Stimulated activated CD8-positive, alpha-beta memory T cell treated with anti-CD3 and anti-CD28 coated beads, Interleukin-2, amount 100 ng/mL, for 1 hour (primary cell): ENCODE data around the gene CELSR2.

Experiments
- DNase-seq, 2 donors: peaks; one replicate each; pipeline ENCODE4 v3.0.0-alpha.2; 2020; ENCODE audit warnings: low read depth in 2 of 2

The CELSR2 gene

GRCh38 chr1:109231066-109231465, 18.3 kb upstream of the CELSR2 start:
- DNase-seq: no peak

GRCh38 chr1:109235137-109235536, 14.2 kb upstream of the CELSR2 start:
- DNase-seq: no peak

GRCh38 chr1:109237512-109237911, 11.8 kb upstream of the CELSR2 start:
- DNase-seq: no peak

- no peak for DNase-seq
Observed at GRCh38 chr1:109238382-109238781, 11.0 kb upstream of the CELSR2 start.

- DNase-seq: no peak
Observed at GRCh38 chr1:109239047-109239408, 10.3 kb upstream of the CELSR2 start.

- no peak for DNase-seq
Observed at GRCh38 chr1:109239409-109240068, 9.8 kb upstream of the CELSR2 start.

- no peak for DNase-seq
Observed at GRCh38 chr1:109240158-109241152, 8.9 kb upstream of the CELSR2 start.

GRCh38 chr1:109241344-109241743, 8.0 kb upstream of the CELSR2 start:
- no peak for DNase-seq

- DNase-seq: no peak
Observed at GRCh38 chr1:109241841-109242345, 7.4 kb upstream of the CELSR2 start.

- DNase-seq: no peak
Observed at GRCh38 chr1:109242387-109242786, 7.0 kb upstream of the CELSR2 start.

GRCh38 chr1:109243221-109243620, 6.1 kb upstream of the CELSR2 start:
- DNase-seq: no peak

- no peak for DNase-seq
Observed at GRCh38 chr1:109243860-109244552, 5.3 kb upstream of the CELSR2 start.

GRCh38 chr1:109246141-109246551, 3.2 kb upstream of the CELSR2 start:
- no peak for DNase-seq

GRCh38 chr1:109247401-109248365, 1.7 kb upstream of the CELSR2 start:
- no peak for DNase-seq

GRCh38 chr1:109248444-109248796, 919 bp upstream of the CELSR2 start:
- DNase-seq: no peak

- no peak for DNase-seq
Observed at GRCh38 chr1:109249654-109250401, 489 bp downstream of the CELSR2 start.

- no peak for DNase-seq
Observed at GRCh38 chr1:109250454-109251276, 1.3 kb downstream of the CELSR2 start.

GRCh38 chr1:109251277-109252166, 2.2 kb downstream of the CELSR2 start:
- DNase-seq: no peak
